Right renal pelvis (tissue), 4 donors: ENCODE data around the gene BOK. TPM values are rescaled to one million over a fixed set of nuclear protein-coding genes. Genes with fewer than 3 reads are reported as not detected.
"Not testable (repeated sequence)": the region's sequence is repeated elsewhere in the genome, so short reads cannot be mapped to it uniquely, and the experiment has no call there.

Experiments used
- DNase-seq, 4 donors: peaks; one replicate each; pipeline ENCODE4 v3.0.0-alpha.2; 2013; ENCODE audit warnings: low read depth in 4 of 4, low spot score in 3 of 4, missing footprints in 1 of 4
- polyA plus RNA-seq, 4 donors: library from polyadenylated mRNA; unstranded; fragments of 120-200 nt; gene quantifications; one replicate each; pipeline ENCODE4 v1.2.1, GENCODE V29; 2013; ENCODE audit not compliant: insufficient read length in 4 of 4

The BOK gene
- polyA plus RNA-seq, 4 donors: 19.7 to 32.1 (median 24.2) TPM

DNA sequence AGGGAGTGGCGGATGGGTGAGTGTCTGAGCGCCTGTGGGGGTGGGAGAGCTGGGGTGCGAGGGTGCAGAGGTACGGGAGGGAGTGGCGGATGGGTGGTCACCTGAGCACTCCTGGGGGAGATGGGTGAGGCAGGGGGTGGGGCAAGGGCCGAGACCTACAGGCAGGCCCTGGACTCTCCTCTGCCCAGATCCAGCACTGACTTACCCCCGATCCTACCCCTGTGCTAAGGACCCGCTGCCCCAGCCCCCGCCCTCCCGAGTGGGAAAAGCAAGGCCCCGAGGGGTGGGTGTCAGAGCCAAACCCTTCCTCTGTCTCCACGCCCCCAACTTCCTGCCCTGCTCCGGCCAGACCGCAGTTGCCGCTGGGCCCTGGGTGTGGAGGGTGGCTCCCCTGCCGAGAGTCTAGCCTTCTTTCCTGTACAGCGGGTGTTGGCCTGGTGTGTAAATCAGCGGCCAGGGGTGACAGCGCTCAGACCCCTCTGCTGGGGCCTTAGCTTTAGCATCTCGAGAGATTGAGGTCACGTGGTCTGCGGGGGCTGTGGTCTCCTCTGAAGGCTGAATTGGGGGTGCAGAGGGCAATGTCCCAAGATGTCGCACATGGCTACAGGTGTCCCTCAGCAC lies 12.5 kb downstream of the BOK start:
- DNase-seq: no peak

DNA sequence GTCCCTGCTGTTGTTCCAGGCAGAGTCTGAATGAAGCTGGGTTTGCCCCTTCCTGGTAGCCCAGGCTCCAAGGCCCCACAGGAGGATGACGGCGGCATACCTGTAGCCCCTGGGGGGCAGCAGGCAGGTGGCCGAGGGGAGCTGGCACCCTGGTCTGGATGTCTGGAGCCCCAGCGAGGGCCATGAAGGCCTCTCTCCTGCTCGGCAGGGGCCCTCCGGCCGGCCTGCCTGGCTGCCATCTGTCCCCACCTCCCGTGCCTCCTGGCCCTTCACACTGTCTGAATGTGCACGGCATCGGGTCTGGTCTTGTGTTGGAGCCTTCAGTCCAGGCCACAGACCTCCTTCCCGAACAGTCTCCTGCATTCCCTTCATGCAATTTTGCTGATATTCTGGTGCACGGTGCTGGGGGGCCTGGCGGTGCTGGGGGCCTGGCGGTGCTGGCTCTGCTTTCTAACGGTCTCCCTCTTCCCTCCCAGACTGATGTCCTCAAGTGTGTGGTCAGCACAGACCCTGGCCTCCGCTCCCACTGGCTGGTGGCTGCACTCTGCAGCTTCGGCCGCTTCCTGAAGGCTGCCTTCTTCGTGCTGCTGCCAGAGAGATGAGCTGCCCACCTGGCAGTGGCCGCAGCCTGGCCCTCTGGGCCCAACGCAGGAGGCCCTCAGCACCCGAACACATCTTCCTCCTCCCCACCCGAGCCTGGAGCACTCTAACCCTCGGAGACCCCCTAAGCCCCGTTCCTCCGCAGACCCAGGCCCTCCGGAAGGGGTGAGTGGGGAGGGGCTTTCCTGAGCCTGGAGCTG lies 13.5 kb downstream of the BOK start:
- DNase-seq: no peak

DNA sequence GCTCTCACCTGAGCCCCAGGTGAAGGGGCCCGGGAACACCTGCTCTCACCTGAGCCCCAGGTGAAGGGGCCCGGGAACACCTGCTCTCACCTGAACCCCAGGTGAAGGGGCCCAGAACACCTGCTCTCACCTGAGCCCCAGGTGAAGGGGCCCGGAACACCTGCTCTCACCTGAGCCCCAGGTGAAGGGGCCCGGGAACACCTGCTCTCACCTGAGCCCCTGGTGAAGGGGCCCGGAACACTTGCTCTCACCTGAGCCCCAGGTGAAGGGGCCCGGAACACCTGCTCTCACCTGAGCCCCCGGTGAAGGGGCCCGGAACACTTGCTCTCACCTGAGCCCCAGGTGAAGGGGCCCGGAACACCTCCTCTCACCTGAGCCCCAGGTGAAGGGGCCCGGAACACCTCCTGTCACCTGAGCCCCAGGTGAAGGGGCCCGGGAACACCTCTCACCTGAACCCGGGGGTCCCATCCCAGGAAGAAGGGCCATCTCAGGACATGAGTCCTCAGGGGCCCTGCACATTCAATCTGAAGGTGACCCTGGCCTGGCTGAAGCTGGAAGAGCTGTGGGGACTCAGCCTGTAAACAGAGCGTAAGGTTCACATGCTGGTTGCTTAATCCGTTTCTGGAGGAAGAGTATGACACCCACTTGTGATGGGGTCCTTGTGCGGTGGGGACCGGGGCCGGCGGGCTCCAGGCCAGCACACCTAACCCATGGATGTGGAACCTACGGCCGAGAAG lies 14.5 kb downstream of the BOK start:
- DNase-seq: not testable (repeated sequence)

DNA sequence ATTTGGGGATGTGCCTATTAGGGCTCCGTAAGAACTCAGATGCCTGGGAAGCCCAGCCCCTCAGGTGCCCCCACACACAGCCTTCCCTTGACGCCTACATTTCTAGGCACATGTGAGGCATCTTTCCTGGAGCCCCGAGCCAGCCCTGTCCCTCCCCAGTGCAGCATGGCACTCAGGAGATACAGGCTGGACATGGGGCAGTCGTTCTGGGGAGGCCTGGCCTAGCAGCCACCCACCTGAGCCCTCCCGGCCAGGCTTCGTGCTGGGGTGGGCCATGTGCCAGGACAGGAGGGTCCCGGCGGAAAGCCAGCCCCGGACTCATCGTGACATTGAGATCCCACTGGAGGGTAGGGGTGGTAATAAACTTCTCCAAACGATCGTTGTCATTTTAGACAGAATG lies 15.2 kb downstream of the BOK start:
- no peak for DNase-seq

DNA sequence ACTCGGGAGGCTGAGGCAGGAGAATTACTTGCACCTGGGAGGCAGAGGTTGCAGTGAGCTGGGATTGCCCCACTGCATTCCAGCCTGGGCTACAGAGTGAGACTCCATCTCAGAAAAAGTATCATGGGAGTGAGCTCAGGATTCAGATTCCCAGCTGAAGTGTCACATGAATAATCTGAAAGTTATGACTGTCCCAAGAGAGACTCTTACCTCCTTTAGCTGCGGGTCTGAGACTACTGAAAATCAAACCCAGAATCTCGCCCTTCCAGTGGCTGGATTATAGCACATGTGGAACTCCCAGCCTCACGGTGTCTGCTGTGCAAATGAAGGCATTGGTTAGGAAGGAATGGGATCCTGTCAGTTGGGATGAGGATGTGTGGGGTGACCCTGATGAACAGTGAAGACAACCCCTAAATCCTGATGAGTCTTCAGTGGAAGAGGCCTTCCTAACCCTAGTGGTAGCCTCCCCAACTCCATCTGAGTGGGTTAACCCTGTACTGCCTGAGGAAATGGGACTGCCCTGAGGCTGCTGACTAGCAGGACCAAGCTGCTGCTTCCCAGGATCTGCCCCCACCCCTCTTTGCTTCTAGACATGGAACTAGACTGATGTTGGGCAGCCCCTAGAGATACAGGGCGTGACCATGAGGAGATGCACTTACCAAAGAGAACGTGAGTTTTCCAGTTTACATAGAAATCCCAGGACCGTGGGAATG lies 16.5 kb downstream of the BOK start:
- no peak for DNase-seq

DNA sequence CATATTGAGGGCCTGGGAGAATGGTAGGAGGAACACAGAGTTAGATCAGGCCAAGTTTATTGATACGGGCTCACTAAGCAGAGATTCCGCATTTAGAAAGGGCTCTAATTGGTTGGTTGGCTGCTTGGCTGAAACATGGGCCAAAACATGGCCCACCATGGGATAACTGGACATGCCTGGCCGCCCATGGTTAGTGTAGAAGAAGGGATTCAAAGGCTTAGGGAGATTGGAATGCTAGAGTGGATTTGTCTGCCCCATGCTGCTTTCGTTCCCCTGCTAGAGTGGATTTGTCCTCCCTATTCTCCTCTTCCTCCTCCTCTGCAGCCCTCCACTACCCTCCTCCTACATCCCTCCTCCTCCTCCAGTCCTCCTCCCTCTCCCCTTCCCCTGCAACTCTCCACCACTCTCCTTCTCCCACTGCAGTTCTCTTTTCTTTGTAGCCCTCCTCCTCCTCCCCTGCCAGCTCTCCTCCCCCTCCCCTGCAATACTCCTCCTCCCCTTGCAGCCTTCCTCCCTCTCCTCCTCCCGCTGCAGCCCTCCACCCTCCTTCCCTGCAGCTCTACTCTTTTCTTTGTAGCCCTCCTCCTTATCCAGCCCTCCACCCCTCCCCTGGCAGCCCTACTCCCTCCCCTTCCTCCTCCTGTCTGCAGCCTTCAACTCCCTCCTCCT lies 17.2 kb downstream of the BOK start:
- DNase-seq: no peak

DNA sequence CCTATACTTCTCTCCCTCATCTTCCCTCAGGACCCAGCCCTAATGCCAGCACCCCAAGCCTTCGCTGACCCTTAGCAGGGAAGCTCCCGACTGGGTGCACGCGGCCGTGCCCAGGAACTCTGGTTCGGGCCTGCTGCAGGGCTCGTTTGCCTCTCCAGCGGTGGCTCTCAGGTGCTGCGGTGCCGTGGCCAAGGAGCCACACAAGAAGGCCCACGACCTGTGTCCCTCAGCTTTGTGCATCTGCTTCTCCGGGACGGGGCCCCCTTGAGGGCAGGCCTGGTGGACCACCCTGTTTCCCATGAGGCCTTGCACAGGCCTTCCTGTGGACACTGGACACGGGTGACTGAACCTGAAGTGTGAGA lies 17.7 kb downstream of the BOK start:
- DNase-seq: no peak

DNA sequence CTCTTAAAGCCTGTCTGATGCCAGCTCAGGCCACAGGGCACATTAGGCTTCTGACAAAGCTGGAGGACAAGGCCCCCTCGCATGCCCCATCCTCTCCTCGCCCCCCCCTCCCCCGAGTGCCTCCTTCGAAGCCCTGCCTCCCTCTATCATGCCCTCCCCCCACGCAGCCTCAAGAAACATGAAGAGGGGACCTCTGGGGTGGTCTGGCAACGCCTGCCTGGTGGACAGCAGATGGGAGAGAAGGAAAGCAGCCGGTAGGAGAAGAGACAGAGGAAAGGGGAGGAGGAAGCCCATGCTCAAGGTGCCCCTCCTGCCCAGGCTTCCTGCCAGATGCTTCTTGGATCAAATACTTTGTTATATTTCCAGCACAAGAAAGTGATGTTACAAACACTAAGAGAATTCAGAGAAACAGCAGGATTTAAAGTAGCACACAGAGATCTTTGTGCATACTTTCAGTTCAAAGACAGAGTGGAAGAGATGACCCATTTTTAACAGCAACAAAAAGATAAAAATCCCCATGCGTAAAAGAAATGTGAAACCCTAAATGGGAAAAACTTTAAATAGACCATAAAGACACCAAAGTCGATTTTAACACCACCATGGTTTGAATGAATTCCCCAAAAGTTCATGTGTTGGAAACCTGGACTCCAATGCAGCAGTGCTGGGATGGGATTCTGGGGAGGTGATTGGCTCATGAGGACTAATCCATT lies 19.0 kb downstream of the BOK start:
- DNase-seq: no peak

DNA sequence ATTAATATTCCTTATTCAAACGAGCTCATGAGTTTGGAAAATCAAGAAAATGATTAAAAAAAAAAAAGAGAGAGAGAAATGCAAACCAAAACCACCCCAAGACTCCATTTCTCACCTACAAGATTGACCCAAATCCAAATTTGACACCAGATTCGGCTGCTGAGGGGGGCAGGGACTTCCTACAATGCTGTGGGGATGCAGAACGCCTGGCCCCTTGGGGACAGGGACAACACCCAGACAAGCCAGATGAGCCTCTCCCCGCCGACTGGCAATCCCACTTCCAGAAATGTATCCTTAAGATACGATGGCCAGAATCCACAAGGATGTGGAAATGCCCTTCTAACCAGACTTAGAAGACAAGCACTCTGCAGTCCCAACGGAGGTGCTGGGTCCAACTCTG lies 20.7 kb downstream of the BOK start:
- no peak for DNase-seq

DNA sequence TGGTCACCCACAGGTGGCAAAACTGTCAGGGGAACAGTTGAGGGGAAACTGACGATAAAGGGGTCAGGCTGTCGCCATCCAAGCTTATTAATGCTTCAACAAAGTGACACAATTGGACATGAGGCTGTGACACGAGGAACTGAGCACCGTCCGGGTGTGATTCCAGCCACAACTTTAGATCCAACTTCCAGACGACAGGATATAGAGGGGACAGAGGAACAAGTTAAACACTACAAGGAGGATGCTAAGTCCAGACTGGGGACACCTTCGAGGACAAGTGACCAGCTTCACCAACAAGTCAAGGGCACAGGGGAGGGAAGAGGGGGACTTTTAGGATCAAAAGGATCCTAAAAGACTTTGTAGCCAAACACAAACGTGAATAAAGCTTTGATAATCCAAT lies 23.8 kb downstream of the BOK start:
- no peak for DNase-seq

DNA sequence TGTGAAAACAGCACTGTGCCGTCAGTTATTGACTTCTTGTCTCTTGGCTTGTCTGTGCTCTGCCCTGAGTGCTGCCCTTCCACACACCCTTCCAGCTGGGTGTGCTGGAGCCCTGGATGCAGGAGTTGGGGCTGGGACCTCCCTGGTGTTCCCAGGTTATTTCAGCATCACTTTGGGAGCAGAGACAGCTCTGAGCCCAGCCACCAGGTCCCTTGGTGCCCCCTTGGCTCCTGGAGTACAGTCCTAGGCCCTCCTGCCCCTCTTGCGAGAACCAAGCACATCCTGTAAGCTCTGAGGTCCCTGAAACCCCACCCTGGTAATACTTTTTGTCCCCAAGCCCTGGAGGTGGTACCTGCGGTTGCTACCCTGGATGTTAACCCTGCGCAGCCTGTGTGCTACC lies 24.3 kb downstream of the BOK start:
- DNase-seq: no peak

DNA sequence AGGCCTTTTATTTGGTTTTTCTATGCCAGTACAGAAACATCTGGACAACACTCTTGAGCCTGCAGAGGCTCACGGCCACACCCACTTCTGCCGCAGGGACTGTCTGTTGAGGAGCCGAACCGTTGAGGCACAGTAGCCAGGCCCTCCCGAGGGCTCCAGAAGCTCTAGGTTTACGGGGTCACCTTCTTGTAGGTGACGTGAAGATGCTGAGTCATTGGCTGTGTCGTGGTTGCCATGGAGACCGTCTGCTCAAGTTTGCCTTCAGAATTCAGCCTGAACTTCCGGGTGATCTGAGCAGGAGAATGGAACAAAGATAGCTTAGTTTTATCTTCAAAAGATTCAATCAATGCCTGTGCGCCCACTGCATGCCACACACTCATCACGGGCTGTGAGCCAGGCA lies 25.9 kb downstream of the BOK start:
- no peak for DNase-seq

DNA sequence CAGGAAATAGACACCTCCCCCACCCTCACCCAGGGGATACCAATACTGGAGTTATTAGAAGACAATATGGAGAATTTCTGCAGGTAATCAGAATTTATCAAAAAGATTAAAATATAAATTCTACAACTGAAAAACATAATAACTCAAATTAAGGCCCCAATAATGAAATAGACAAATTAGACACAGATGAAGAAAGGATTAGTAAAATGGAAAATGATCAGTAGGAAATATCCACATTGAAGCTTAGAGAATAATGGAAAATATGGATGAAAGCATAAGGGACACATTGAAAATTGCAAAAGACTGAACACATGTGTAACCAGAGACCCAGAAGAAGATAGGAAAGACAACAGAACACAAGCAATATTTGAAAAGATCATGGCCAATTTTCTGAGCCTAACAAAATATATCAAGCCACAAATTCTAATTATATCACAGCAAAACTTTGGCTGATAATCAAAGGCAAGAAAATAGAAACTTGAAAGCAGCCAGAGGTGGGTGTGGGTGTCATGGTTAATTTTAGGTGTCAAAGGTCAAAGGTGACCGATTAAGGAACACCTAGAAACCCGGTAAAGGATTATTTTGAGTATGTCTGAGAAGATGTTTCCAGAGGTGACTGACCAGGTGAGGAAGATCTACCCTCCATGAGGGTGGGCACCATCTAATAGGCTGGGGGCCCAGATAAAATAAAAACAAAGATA lies 28.2 kb downstream of the BOK start:
- DNase-seq: no peak

DNA sequence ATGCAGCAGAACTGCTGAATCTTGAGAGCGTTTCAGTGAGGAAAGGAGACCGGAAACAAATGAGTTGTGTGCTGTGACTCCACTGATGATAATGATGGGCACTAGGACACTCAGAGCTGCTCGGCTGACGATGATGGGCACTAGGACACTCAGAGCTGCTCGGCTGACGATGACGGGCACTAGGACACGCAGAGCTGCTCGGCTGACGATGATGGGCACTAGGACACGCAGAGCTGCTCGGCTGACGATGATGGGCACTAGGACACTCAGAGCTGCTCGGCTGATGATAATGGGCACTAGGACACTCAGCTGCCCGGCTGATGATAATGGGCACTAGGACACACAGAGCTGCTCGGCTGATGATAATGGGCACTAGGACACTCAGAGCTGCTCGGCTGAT lies 31.3 kb downstream of the BOK start:
- DNase-seq: not testable (repeated sequence)

DNA sequence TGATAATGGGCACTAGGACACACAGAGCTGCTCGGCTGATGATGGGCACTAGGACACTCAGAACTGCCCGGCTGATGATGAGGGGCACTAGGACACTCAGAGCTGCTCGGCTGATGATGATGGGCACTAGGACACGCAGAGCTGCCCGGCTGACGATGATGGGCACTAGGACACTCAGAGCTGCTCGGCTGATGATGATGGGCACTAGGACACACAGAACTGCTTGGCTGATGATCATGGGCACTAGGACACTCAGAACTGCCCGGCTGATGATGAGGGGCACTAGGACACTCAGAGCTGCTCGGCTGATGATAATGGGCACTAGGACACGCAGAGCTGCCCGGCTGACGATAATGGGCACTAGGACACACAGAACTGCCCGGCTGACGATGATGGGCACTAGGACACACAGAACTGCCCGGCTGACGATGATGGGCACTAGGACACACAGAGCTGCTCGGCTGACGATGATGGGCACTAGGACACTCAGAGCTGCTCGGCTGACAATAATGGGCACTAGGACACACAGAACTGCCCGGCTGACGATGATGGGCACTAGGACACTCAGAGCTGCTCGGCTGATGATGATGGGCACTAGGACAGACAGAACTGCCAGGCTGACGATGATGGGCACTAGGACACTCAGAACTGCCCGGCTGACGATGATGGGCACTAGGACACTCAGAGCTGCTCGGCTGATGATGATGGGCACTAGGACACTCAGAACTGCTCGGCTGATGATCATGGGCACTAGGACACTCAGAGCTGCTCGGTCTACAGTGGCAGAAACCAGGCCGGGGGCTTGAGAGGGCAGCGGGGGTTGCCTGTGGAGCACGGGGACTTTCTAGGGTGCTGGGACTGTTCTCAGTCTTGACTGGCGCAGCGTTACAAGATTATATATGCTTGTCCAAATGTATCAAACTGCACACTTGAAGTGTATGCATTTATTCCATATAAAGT lies 32.2 kb downstream of the BOK start:
- DNase-seq: not testable (repeated sequence)

DNA sequence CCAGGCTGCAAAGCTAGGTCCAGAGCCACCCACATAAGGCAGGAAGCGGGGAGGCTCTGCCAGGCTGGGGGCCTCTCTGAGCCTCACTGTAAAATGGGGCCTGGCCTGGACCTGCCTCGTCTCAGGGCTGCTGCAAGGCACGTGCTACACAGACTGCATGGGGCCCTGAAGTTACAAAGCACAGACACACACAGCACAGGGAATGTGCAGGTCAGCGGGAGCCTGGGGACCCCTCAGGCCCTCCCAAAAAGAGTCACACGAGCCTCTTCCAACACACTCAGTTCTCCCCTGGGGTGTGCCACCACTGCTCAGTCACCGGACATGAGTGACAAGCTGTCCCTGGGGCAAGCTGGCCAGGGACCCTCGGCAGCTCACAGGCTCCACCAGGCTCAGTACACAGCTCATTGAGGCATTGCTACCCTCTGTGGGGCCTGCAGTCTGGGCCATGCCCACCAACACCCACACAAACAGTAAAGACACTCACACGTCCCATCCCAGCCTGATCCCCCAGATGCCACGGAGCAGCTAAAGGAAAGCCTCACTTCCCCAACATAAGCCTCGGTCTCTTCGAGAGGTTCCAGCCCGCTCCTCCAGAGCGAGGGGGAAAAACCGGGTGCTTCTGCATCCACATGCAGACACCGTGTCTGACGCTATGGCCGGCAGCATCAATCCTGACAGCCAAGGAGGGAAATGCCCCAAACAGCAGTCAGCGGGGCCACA lies 33.7 kb downstream of the BOK start:
- DNase-seq: no peak

DNA sequence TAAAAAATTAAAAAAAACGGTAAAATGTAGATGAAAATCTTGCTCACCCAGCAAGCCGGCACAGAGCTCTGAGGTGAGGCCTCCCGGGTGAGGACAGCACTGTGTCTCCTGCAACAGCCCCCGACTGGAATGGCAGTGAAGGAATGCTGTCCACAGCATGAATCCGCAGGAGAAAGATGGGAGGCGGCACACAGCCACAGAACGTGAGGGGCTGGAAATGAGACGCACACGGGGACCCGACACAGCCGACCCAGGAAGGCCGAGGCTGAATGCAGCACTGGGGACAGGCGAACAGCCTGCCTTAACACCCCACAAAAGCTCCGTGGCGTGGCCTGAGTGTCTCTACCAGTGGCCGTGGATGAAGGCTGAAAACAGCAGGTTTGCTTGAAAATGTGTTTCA lies 34.7 kb downstream of the BOK start:
- no peak for DNase-seq
